Fibroblast of skin of back (primary cell): ENCODE data around the gene PLCG1.
"Not testable (repeated sequence)": the region's sequence is repeated elsewhere in the genome, so short reads cannot be mapped to it uniquely, and the experiment has no call there.

Experiments used
- DNase-seq: peaks from one replicate; pipeline ENCODE4 v3.0.0-alpha.2; 2013

The PLCG1 gene

GRCh38 chr20:41124451-41125094, 12.8 kb upstream of the PLCG1 start:
- no peak for DNase-seq

GRCh38 chr20:41125530-41126457, 11.5 kb upstream of the PLCG1 start:
- DNase-seq = no peak

GRCh38 chr20:41126719-41127118, 10.6 kb upstream of the PLCG1 start:
- no peak for DNase-seq

GRCh38 chr20:41128317-41128716, 9.0 kb upstream of the PLCG1 start:
- DNase-seq = not testable (repeated sequence)

- no peak for DNase-seq
Observed at GRCh38 chr20:41131594-41132387, 5.6 kb upstream of the PLCG1 start.

GRCh38 chr20:41132388-41132775, 5.0 kb upstream of the PLCG1 start:
- not testable (repeated sequence) for DNase-seq

- DNase-seq = no peak
Observed at GRCh38 chr20:41133709-41134361, 3.5 kb upstream of the PLCG1 start.

GRCh38 chr20:41134362-41135186, 2.8 kb upstream of the PLCG1 start:
- DNase-seq = no peak

GRCh38 chr20:41135187-41135887, 2.0 kb upstream of the PLCG1 start:
- DNase-seq = peak; percentile 23

GRCh38 chr20:41135888-41136679, 1.3 kb upstream of the PLCG1 start:
- no peak for DNase-seq

- peak; percentile 80 for DNase-seq
Observed at GRCh38 chr20:41137614-41138474, 501 bp downstream of the PLCG1 start.

GRCh38 chr20:41138475-41139226, 1.3 kb downstream of the PLCG1 start:
- peak; percentile 22 for DNase-seq

GRCh38 chr20:41139227-41140093, 2.1 kb downstream of the PLCG1 start:
- DNase-seq = no peak

- no peak for DNase-seq
Observed at GRCh38 chr20:41140226-41141133, 3.1 kb downstream of the PLCG1 start.

- peak; percentile 24 for DNase-seq
Observed at GRCh38 chr20:41141153-41141815, 3.9 kb downstream of the PLCG1 start.

- DNase-seq = no peak
Observed at GRCh38 chr20:41142245-41142644, 4.9 kb downstream of the PLCG1 start.
